RWPE1 (cell line): ENCODE results near the gene CMTM5.
"Not testable (repeated sequence)": the region's sequence is repeated elsewhere in the genome, so short reads cannot be mapped to it uniquely, and the experiment has no call there.

Source experiments
- CTCF ChIA-PET: fragments of 350-600 bp; sonication (Branson Sonifier 250); formaldehyde crosslinking; extraction: SDS; loops from one replicate; lab custom pipeline; 2021; lab: Yijun Ruan, JAX
- POLR2A ChIA-PET: fragments of 400-600 bp; formaldehyde crosslinking; extraction: SDS; loops from one replicate; lab custom pipeline; 2020; ENCODE audit warnings: antibody characterized with exemption; ENCODE audit not compliant: low non-redundant PET; lab: Yijun Ruan, JAX
- DNase-seq: peaks from one replicate; pipeline ENCODE4 v3.0.0; 2012; ENCODE audit warnings: low spot score
- H3K27ac ChIP-seq: fragments of 450-650 bp; 2 replicates; pipeline ENCODE4 v1.5.1; 2017
- CTCF ChIP-seq: fragments of 450-650 bp; conservative IDR thresholded peaks from 2 replicates; pipeline ENCODE4 v1.5.1; 2017; ENCODE audit warnings: low read depth, mild to moderate bottlenecking

The CMTM5 gene

GRCh38 chr14:23385244-23385641 is 8.4 kb downstream of the CMTM5 start:
- no peak overlapping the region for H3K27ac ChIP-seq
- no peak for TF ChIP-seq CTCF
- DNase-seq = no peak
- ChIA-PET CTCF (interaction anchor here (1.0 to 1.5 kb wide), 2 partner anchors 25 to 31 kb away, joined by 3 to 5 read pairs; no protein-coding TSS in a partner anchor), POLR2A (no interaction called here)

GRCh38 chr14:23385642-23386265 is 8.9 kb downstream of the CMTM5 start:
- ChIA-PET CTCF (interaction anchor here (1.5 kb wide), 1 partner anchor 32 kb away, joined by 5 read pairs; no protein-coding TSS in a partner anchor), POLR2A (no interaction called here)
- TF ChIP-seq CTCF = no peak
- DNase-seq = no peak
- H3K27ac ChIP-seq = no peak overlapping the region

GRCh38 chr14:23386266-23386657 is 9.4 kb downstream of the CMTM5 start:
- H3K27ac ChIP-seq, POLR2A ChIA-PET, CTCF ChIA-PET, DNase-seq: not testable (repeated sequence)

- TF ChIP-seq CTCF = no peak
- CTCF ChIA-PET = no interaction called here
These were observed 10.2 kb downstream of the CMTM5 start for GRCh38 chr14:23386999-23387398.

GRCh38 chr14:23387916-23388882 is 11.4 kb downstream of the CMTM5 start:
- TF ChIP-seq CTCF = no peak
- no peak for DNase-seq
- POLR2A ChIA-PET = no interaction called here
- no peak overlapping the region for H3K27ac ChIP-seq
- CTCF ChIA-PET = interaction anchor here (1.6 kb wide), 1 partner anchor 8 kb away, joined by 8 read pairs; no protein-coding TSS in a partner anchor

More at GRCh38 chr14:23386999-23387398, 10.2 kb downstream of the CMTM5 start:
- POLR2A ChIA-PET = no interaction called here
- H3K27ac ChIP-seq = no peak overlapping the region
- no peak for DNase-seq

GRCh38 chr14:23388996-23389395 is 12.2 kb downstream of the CMTM5 start:
- ChIA-PET POLR2A (no interaction called here), CTCF (interaction anchor here (1.6 kb wide), 1 partner anchor 9 kb away, joined by 8 read pairs; no protein-coding TSS in a partner anchor)
- no peak overlapping the region for H3K27ac ChIP-seq
- DNase-seq = no peak
- no peak for TF ChIP-seq CTCF
